HFFc6 (cell line): ENCODE data around the gene TMEM245. TPM values are rescaled to one million over a fixed set of nuclear protein-coding genes. Genes with fewer than 3 reads are reported as not detected.

Experiments
- DNase-seq: peaks from one replicate; pipeline ENCODE4 v3.0.0-alpha.2; 2018
- H3K27ac Mint-ChIP-seq: 2 replicates; pipeline ENCODE4 v1.8.0; 2020; ENCODE audit warnings: mild to moderate bottlenecking, mixed read lengths
- H3K27me3 Mint-ChIP-seq: 2 replicates; pipeline ENCODE4 v1.8.0; 2021; ENCODE audit warnings: mild to moderate bottlenecking, moderate library complexity, mixed read lengths; ENCODE audit not compliant: insufficient read depth
- H3K36me3 Mint-ChIP-seq: 2 replicates; pipeline ENCODE4 v1.8.0; 2021; ENCODE audit warnings: low read depth, mixed read lengths
- H3K4me1 Mint-ChIP-seq: 2 replicates; pipeline ENCODE4 v1.8.0; 2020; ENCODE audit warnings: low read depth, mixed read lengths
- H3K4me3 Mint-ChIP-seq: 2 replicates; pipeline ENCODE4 v1.8.0; 2020; ENCODE audit warnings: mild to moderate bottlenecking, moderate library complexity, mixed read lengths
- H3K9me3 Mint-ChIP-seq: 2 replicates; pipeline ENCODE4 v1.8.0; 2020; ENCODE audit warnings: mild to moderate bottlenecking, mixed read lengths
- CTCF ChIP-seq: fragments of 200-600 bp; sonication (generic); IDR thresholded peaks from 2 replicates; pipeline ENCODE4 v1.5.0; 2021; ENCODE audit warnings: antibody characterized with exemption, mild to moderate bottlenecking
- total RNA-seq, 6 experiments: library from RNA; stranded (reverse); fragmentation: NEBNext Ultra II Directional; extraction: Animal tissue kit (Norgen Biotek cat#: 25700); gene quantifications; 2 replicates in 1 of 6; 3 replicates in 5 of 6; pipeline ENCODE4 v1.2.3, GENCODE V29; 2021

The TMEM245 gene
- total RNA-seq, 6 experiments from 2014 or later, result 52.1 to 61.8 (median 57.4) TPM

GRCh38 chr9:109117856-109118807 is 1.6 kb downstream of the TMEM245 start:
- peaks cover 59% of the 10 kb centered on the region for H3K4me1 Mint-ChIP-seq
- H3K36me3 Mint-ChIP-seq, result peaks cover 9% of the 10 kb centered on the region
- H3K27me3 Mint-ChIP-seq, result no peaks in the 10 kb centered on the region; the same call in 1 of the 2 replicates
- H3K9me3 Mint-ChIP-seq, result no peaks in the 10 kb centered on the region
- no peak for TF ChIP-seq CTCF
- peak overlapping the region; percentile 97 for H3K4me3 Mint-ChIP-seq
- DNase-seq, result peak; percentile 86
- peak overlapping the region; percentile 66 for H3K27ac Mint-ChIP-seq

- Mint-ChIP-seq H3K4me3 (0 out of 2 replicates have a peak overlapping the region, but pooled peaks have one; percentile 15), H3K4me1 (peaks cover 80% of the 10 kb centered on the region), H3K27ac (peak overlapping the region; percentile 64)
Measured at GRCh38 chr9:109115931-109116526, 3.7 kb downstream of the TMEM245 start.

GRCh38 chr9:109114670-109115069 is 5.1 kb downstream of the TMEM245 start:
- peaks cover 9% of the 10 kb centered on the region for H3K36me3 Mint-ChIP-seq
- peaks cover 86% of the 10 kb centered on the region for H3K4me1 Mint-ChIP-seq
- no peak for TF ChIP-seq CTCF
- H3K4me3 Mint-ChIP-seq, result peak overlapping the region; percentile 59
- peak; percentile 51 for DNase-seq
- H3K27me3 Mint-ChIP-seq, result no peaks in the 10 kb centered on the region; the same call in 1 of the 2 replicates
- H3K9me3 Mint-ChIP-seq, result no peaks in the 10 kb centered on the region
- H3K27ac Mint-ChIP-seq, result peak overlapping the region; percentile 83

More at GRCh38 chr9:109115931-109116526, 3.7 kb downstream of the TMEM245 start:
- no peak for DNase-seq
- Mint-ChIP-seq H3K9me3 (no peaks in the 10 kb centered on the region), H3K36me3 (peaks cover 9% of the 10 kb centered on the region), H3K27me3 (no peaks in the 10 kb centered on the region; the same call in 1 of the 2 replicates)
- TF ChIP-seq CTCF, result no peak

- H3K27me3 Mint-ChIP-seq, result no peaks in the 10 kb centered on the region; the same call in 1 of the 2 replicates
- peak overlapping the region; percentile 83 for H3K27ac Mint-ChIP-seq
- H3K4me1 Mint-ChIP-seq, result peaks cover 93% of the 10 kb centered on the region
- no peak for DNase-seq
- no peak for TF ChIP-seq CTCF
- H3K4me3 Mint-ChIP-seq, result peak overlapping the region; percentile 59; the same call in 1 of the 2 replicates
- no peaks in the 10 kb centered on the region for H3K9me3 Mint-ChIP-seq
- peaks cover 9% of the 10 kb centered on the region for H3K36me3 Mint-ChIP-seq
Measured at GRCh38 chr9:109113892-109114609, 5.7 kb downstream of the TMEM245 start.

GRCh38 chr9:109113254-109113653 is 6.5 kb downstream of the TMEM245 start:
- Mint-ChIP-seq H3K9me3 (no peaks in the 10 kb centered on the region), H3K27me3 (no peaks in the 10 kb centered on the region), H3K4me1 (peaks cover 96% of the 10 kb centered on the region), H3K4me3 (no peak overlapping the region), H3K36me3 (peaks cover 9% of the 10 kb centered on the region), H3K27ac (no peak overlapping the region)
- no peak for TF ChIP-seq CTCF
- no peak for DNase-seq
